ENCODE results near the gene CILP.

CILP gene, protein sequence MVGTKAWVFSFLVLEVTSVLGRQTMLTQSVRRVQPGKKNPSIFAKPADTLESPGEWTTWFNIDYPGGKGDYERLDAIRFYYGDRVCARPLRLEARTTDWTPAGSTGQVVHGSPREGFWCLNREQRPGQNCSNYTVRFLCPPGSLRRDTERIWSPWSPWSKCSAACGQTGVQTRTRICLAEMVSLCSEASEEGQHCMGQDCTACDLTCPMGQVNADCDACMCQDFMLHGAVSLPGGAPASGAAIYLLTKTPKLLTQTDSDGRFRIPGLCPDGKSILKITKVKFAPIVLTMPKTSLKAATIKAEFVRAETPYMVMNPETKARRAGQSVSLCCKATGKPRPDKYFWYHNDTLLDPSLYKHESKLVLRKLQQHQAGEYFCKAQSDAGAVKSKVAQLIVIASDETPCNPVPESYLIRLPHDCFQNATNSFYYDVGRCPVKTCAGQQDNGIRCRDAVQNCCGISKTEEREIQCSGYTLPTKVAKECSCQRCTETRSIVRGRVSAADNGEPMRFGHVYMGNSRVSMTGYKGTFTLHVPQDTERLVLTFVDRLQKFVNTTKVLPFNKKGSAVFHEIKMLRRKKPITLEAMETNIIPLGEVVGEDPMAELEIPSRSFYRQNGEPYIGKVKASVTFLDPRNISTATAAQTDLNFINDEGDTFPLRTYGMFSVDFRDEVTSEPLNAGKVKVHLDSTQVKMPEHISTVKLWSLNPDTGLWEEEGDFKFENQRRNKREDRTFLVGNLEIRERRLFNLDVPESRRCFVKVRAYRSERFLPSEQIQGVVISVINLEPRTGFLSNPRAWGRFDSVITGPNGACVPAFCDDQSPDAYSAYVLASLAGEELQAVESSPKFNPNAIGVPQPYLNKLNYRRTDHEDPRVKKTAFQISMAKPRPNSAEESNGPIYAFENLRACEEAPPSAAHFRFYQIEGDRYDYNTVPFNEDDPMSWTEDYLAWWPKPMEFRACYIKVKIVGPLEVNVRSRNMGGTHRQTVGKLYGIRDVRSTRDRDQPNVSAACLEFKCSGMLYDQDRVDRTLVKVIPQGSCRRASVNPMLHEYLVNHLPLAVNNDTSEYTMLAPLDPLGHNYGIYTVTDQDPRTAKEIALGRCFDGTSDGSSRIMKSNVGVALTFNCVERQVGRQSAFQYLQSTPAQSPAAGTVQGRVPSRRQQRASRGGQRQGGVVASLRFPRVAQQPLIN

DNA sequence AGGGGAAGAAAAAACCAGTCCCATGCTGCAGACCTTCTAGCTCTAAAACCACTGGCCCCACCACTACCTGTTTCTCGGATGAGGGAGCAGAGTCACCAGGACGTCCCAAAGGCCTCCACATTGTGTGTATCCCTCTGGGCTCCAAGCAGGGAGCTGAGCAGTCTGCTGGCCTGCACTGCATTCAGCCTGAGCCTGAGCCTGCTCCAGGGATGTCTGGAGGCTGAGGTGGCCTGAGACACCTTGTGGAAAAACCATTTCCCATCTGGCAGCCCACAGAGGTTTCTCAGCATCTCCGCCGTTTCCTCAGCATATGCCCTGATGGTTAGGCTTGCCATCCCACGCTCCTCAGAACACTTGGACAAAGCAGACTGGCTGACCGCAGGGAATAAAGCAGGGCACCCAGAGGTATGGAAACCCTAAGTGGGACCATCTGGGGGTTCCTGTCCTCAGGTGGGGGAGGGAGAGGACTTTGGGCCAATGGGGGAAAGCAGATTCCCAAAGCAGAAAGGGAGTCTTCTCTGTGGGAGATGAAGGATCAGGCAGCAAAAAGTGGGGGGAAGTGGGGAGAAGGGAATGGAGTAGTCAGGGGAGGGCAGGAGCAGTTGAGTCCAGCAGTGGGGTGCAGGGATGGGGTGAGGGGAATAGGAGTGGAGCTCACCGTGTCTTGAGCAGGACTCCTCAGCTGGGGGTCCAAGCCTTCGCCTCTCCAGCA is at the start of gene CILP:
CILP (minus strand) TSS at position 704 of the 712 bp plus-strand sequence. CDS start 1,718 bp downstream, outside the sequence.
- no peak within 1 kb of the TSS for H3K27ac Mint-ChIP-seq
- no peaks in the 10 kb centered on the region for H3K4me1 Mint-ChIP-seq
- no peaks in the 10 kb centered on the region for H3K36me3 Mint-ChIP-seq
- no peaks in the 10 kb centered on the region for H3K9me3 Mint-ChIP-seq
- peaks cover 9% of the 10 kb centered on the region for H3K27me3 Mint-ChIP-seq
- no peak within 1 kb of the TSS for H3K4me3 Mint-ChIP-seq
- ATAC-seq: no peak

DNA sequence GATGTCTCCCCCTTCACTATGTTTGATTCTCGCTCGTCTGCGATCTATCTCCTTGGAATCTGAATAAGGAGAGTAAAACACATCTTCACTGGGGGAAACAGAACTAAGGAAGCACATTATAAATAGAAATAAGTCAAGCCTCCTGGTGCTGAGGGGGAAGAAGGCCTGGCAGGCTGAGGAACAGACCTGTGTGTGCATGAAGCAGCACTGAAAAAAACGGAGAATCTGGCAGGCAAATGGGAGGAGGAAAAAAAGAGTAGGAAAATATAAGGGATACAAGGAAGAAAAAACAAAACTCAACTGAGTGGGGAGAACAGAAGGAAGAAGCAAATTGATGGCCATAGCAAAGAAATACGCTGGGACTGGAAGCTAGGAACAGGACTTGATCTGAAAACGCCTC is 49.7 kb upstream of the CILP start:
- H3K27me3 Mint-ChIP-seq: no peaks in the 10 kb centered on the region
- H3K27ac Mint-ChIP-seq: no peak overlapping the region
- no peak overlapping the region for H3K4me3 Mint-ChIP-seq
- H3K9me3 Mint-ChIP-seq: no peaks in the 10 kb centered on the region
- ATAC-seq: no peak
- H3K4me1 Mint-ChIP-seq: no peaks in the 10 kb centered on the region
- H3K36me3 Mint-ChIP-seq: peaks cover 65% of the 10 kb centered on the region

DNA sequence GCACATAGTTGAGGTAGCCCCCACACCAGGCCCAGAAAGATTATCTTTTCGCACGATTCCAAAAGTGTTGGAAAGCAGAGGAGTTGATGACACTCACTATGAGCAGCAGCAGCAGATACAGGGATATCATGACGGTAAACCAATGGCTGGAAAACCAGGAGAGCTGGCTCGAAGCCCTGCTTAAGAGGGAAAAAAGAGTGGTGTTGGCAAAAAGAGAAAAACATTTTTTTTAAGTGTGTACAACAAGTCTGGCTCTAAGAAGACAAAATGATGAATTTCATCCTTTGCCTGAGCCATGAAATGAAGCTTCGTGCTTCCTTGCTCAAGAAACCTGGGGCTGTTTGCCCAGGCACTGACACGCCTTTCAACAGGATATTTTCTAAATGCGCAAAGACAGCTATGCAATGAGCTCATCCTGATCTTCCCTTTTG is 48.1 kb upstream of the CILP start:
- H3K9me3 Mint-ChIP-seq: no peaks in the 10 kb centered on the region
- peaks cover 75% of the 10 kb centered on the region for H3K36me3 Mint-ChIP-seq
- no peak overlapping the region for H3K4me3 Mint-ChIP-seq
- H3K27ac Mint-ChIP-seq: no peak overlapping the region
- ATAC-seq: no peak
- no peaks in the 10 kb centered on the region for H3K27me3 Mint-ChIP-seq
- no peaks in the 10 kb centered on the region for H3K4me1 Mint-ChIP-seq

DNA sequence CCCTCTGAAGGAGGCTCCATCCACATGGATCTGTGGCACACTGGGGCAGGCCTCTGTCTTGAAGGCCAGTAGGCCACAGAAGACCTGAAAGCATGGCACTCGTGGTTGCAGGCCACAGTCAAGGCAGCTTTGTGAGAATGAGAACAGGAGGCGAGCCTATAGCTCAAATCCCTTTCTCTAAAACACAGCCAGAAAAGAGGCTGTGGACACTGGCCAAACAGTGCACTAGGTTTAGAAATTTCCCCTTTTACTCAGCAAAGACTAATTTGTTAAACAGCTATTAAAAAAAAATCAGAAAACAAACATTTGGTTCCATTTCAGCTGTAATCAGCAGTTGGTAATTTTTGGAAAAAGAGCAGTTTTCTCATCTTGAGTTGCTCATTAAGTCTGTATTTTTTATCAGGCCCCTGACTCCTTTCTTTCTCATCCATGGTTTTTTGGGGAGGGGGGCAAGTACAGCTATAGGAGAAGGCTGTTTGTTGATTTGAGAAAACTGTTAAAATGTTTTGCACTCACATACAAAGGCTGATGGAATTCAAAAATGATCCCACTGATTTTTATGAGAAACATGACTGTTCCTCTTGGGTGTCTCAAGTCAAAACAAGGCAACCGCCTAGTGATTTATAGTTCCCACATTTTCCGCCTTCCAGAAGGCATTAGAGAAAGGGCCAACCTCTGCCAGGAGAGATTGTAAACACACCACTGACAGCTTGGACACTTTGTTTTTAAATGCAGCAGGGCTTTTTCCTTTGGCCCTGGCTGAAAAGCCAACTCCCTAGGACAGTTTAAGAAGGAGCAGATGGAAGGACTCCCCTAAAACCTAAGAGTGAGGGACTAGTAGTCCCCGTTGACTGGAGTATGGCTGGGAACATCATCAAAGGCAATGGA is 47.3 kb upstream of the CILP start:
- Mint-ChIP-seq H3K27ac (no peak overlapping the region), H3K27me3 (no peaks in the 10 kb centered on the region), H3K4me3 (no peak overlapping the region), H3K4me1 (no peaks in the 10 kb centered on the region), H3K36me3 (peaks cover 82% of the 10 kb centered on the region), H3K9me3 (no peaks in the 10 kb centered on the region)
- ATAC-seq: no peak

DNA sequence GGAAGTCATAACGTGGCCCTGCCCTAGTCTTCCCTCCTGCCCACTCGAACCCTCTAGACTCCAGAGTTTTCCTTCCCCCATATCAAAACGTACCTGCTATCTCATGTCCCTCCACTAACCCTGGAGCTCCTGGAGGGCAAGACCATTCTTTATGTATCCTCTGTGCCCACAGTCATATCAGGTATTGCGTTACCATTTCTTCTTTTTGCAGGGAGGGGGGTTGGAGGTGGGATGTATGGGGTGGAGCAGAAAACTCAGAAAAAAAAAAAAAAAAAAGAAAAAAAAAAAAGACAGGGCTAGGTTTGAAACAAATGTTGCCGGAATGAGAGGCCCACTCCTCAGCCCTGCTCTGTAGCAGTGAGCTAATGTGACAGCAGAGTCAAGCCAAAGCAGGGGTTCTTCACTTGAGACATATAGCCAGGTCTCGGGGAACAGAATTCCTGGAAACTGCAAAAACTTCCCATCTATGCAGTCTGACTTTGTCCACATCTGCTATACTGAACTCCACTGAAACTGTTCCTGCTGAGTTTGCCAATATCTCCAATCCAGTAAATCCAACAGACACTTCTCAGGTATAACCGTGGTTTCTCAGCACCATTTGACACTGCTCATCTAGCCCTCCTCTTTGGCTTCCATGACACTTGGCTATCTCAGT is 44.3 kb upstream of the CILP start:
- Mint-ChIP-seq H3K9me3 (no peaks in the 10 kb centered on the region), H3K27ac (no peak overlapping the region), H3K4me1 (peaks cover 2% of the 10 kb centered on the region), H3K36me3 (peaks cover 63% of the 10 kb centered on the region), H3K4me3 (no peak overlapping the region), H3K27me3 (no peaks in the 10 kb centered on the region)
- no peak for ATAC-seq

DNA sequence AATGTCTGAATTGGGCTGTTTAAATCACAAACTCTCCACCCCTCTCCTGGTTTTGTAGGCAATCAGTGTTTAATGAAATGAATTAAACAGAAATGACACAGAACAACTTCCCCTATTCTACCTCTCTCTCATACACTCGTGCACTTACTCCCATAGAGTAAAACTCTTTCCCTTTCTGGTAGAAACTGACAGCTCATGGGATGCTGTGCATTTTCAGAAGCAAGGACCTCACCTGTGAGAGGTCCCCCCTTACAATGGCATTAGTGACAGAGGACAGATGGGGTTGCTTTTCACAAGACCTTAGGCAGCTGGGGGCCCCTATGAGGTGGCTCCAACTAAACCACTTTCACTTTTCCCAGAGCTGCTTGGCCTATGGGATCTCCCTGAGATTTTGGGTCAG is 43.5 kb upstream of the CILP start:
- Mint-ChIP-seq H3K27ac (no peak overlapping the region), H3K36me3 (peaks cover 54% of the 10 kb centered on the region), H3K4me3 (no peak overlapping the region), H3K9me3 (no peaks in the 10 kb centered on the region), H3K27me3 (no peaks in the 10 kb centered on the region), H3K4me1 (peaks cover 11% of the 10 kb centered on the region)
- ATAC-seq: no peak

DNA sequence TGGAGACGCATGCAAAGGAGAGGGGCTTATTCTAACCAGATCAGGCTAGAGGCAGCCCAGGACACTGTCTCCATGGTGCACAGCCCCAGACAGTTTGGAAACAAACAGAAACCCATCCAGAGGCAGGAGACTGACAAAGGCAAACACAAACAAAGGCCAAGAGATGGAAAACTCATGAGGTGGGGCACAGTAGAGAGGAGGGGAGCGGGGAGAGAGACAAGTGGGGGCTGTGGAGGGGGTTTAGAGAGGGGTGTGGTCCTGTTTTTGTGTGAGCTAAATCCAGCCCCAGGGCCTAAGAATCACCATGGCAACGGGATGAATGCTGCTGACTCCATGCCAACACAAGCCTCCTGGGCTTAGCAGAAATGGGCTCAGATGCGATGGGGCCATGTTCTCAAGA is 43.1 kb upstream of the CILP start:
- Mint-ChIP-seq H3K27ac (no peak overlapping the region), H3K36me3 (peaks cover 50% of the 10 kb centered on the region)
- ATAC-seq: no peak

DNA sequence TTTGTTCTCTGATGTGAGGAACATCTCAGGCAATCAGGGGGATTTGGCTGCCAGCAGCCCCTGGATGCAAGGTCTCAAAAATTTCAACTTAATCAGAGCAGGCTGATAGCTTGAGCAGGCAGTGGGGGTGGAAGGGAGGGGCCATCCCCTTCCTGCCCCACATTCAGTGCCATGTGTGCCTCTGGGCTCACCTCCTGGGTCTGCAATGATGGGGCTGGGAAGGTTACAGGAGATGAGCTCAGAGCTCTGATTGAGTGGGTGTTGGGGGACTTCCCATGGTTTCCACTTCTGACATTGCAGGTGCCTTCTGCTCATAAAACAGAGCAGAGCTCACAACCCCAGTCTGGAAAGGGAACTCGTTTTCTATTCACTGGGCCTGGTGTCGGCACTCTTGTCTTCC is 38.4 kb upstream of the CILP start:
- peak; percentile 95 for ATAC-seq
- Mint-ChIP-seq H3K36me3 (peaks cover 30% of the 10 kb centered on the region), H3K4me1 (peaks cover 17% of the 10 kb centered on the region), H3K9me3 (no peaks in the 10 kb centered on the region), H3K27ac (peak overlapping the region; percentile 65), H3K27me3 (no peaks in the 10 kb centered on the region), H3K4me3 (no peak overlapping the region)

More for the DNA sequence above, 43.1 kb upstream of the CILP start:
- no peaks in the 10 kb centered on the region for H3K27me3 Mint-ChIP-seq
- H3K9me3 Mint-ChIP-seq: no peaks in the 10 kb centered on the region
- H3K4me3 Mint-ChIP-seq: no peak overlapping the region
- H3K4me1 Mint-ChIP-seq: peaks cover 15% of the 10 kb centered on the region

DNA sequence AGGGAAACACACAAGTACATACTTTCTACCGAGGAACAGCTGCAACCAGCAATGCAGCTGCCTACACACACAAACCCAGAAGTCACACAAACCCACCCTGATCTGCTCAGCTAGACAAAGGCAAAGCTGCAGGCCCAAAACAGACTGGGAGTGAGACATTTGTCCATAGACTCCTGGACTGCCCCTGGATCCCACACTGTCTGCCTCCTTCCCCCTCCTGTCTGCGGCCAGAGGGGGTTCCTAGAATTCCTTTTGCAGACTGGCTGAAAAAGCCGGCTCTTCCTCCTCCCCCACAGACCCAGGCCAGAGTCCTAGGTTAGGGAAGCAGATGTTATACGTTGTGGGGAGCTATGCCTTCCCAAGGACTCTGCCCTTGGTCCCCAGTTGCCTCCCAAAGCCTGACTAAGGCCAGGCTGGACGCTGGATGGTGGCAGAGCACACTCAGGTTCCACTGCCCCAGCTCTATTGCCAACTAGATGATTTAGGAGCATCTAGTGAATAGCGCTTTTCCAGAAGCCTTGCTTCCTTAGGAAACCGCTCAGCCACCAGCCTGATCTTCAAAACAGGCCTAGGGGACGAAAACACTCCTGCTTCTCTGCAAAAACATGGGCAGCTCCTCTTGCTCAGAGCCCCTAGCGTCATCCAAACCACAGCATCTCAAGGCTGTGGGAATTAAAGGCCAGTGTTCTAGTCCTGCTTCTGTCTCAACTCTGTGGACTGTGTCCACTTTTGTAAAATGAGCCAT is 37.4 kb upstream of the CILP start:
- Mint-ChIP-seq H3K27me3 (no peaks in the 10 kb centered on the region), H3K36me3 (peaks cover 30% of the 10 kb centered on the region), H3K27ac (peak overlapping the region; percentile 65), H3K9me3 (no peaks in the 10 kb centered on the region), H3K4me3 (no peak overlapping the region), H3K4me1 (peaks cover 17% of the 10 kb centered on the region)
- no peak for ATAC-seq

DNA sequence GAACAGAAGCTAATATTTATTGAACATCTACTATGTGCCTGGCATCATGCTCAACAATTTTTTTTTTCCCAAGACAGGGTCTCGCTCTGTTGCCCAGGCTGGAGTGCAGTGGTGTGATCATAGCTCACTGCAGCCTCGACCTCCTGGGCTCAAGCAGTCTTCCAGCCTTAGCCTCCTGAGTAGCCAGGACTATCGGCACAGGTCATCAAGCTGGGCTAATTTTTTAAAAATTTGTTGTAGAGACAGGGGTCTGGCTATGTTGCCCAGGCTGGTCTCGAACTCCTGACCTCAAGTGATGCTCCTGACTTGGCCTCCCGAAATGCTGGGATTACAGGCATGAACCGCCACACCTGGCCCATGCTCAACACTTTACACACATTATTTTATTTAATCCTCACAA is 35.7 kb upstream of the CILP start:
- no peak for ATAC-seq
- Mint-ChIP-seq H3K36me3 (peaks cover 26% of the 10 kb centered on the region), H3K9me3 (no peaks in the 10 kb centered on the region), H3K27me3 (no peaks in the 10 kb centered on the region), H3K27ac (no peak overlapping the region), H3K4me1 (peaks cover 17% of the 10 kb centered on the region), H3K4me3 (no peak overlapping the region)

DNA sequence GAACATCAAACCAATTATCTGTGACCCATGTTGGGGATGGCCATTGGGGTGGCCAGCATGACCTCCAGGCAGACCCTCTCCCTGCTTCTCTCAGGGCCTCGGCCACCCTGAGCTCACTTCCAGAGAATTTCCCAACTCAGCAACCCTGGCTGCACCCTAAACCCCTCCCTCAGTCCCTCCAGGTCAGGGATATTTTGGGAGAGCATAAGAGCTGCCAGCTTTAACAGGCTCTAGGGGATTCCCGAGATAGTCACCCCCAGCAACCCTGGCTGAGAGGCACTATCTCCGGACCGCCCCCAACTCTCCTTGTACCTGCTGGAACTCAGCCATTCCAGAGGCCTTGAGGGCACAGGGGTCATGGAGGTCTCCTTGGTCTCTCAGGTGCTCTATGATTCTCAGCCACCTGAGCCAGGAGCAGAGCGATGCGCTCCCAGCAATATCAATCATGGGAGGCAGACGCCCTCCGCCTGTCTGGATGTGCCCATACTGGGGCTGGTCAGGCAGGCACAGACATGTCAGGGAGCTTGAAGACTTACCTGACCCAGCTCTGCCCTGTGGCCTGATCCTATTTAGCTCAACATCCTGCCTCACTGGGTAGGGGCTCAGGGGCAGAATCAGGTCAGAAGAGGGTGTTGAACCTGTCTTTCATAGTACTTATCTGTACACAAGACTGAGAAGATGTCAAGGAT is 34.9 kb upstream of the CILP start:
- Mint-ChIP-seq H3K36me3 (peaks cover 26% of the 10 kb centered on the region), H3K4me3 (no peak overlapping the region), H3K27ac (no peak overlapping the region), H3K27me3 (no peaks in the 10 kb centered on the region), H3K4me1 (peaks cover 17% of the 10 kb centered on the region), H3K9me3 (no peaks in the 10 kb centered on the region)
- ATAC-seq: no peak

DNA sequence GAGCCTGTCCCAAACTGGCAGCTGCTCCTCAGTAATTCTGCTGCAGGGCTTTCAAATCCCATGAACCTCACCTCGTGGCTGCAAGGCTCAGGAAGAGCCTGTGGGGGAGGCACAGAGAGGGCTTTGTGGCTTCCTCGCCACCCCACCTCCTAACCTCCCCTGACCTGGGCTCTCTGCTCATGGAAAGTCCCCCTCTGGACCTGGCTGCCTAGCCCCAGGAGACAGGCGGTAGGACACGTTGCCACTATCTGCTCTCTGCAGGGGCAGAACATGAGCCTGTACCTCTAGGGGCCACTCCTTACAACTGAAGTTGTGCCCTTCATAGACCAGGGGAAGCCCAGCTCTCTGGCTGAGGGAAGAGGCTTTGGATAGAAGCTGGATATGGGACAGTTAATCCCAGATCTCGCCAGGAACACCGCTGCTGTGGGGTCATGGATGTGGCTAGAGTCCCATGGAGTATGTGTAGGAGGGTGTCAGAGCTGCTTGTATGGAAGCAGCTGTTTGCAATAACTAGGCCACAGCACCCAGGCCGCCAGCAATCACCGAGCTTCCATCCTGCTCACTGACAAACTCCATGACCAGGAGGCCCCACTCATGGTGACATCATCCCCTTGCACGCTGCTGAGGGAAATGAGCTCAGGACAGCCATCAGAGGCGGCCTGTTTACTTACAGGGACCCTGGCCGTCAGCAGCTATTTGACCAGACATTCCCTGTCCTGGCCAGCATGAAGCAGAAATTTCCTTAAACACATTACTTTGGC is 34.0 kb upstream of the CILP start:
- no peak overlapping the region for H3K27ac Mint-ChIP-seq
- H3K9me3 Mint-ChIP-seq: no peaks in the 10 kb centered on the region
- no peak for ATAC-seq
- peaks cover 12% of the 10 kb centered on the region for H3K4me1 Mint-ChIP-seq
- no peaks in the 10 kb centered on the region for H3K27me3 Mint-ChIP-seq
- peaks cover 26% of the 10 kb centered on the region for H3K36me3 Mint-ChIP-seq
- no peak overlapping the region for H3K4me3 Mint-ChIP-seq
